Measurements from ENCODE around the gene OR56A3.

Gene OR56A3, protein sequence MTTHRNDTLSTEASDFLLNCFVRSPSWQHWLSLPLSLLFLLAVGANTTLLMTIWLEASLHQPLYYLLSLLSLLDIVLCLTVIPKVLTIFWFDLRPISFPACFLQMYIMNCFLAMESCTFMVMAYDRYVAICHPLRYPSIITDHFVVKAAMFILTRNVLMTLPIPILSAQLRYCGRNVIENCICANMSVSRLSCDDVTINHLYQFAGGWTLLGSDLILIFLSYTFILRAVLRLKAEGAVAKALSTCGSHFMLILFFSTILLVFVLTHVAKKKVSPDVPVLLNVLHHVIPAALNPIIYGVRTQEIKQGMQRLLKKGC

DNA sequence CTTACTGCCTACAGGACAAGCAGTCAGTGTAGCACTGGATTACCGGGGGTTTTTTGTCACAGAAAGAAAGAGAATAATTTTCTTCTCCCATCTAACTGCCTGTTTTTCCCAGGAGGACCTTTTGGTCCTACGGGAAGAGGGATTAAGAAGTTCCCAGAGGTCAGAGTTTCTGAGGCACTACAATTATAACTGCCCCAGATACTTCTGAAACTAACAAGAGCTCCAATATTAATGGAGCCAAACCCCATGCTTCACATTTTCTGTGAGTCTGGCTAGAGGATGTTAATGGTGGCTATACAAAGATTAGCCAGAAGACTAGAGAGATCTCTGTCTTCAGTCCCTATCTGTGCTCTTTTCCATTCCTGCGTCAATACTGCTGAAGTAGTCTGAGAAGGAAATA is at the start of gene OR56A3:
TSS of gene OR56A3 (plus strand) at position 301 of the 400 bp plus-strand sequence. CDS start 5,096 bp downstream, outside the sequence.
- no peak within 1 kb of the TSS for H3K9ac ChIP-seq (ENCODE audit: insufficient read length)
- DNase-seq (ENCODE audit: low read depth, low spot score): no peak
- H3K4me3 ChIP-seq: no peak within 1 kb of the TSS
- no peak within 1 kb of the TSS for H3K27ac ChIP-seq
- TF ChIP-seq POLR2AphosphoS5 (IDR thresholded peaks at IDR 0.05; ENCODE audit: borderline replicate concordance, low read depth, low read length): no peak
- no peaks in the 10 kb centered on the region for H3K36me3 ChIP-seq (ENCODE audit: insufficient read depth, low read length)
- no peaks in the 10 kb centered on the region for H3K9me3 ChIP-seq (ENCODE audit: low read depth, low read length)

DNA sequence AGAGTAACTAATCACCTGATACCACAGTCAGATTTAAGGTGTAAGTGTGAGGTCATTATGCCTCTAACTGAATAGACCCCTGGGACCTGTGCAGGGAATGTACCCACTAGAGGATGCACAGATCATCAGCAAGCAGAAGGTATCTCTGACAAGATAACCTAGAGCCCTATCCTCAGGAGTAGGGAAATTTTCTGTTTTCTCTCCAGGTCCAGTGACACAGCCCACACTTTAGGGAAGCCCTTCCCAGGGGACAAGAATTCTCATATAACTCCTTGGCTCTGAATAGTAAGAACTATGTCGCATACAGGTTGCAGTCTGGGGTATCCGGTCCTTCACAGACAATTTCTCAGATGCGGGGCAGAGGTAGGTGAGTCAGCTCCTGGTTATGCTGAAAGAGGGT is 49.1 kb upstream of the OR56A3 start, which contains the start of gene OR52E5:
TSS of gene OR52E5 (plus strand) at position 301 of the 400 bp plus-strand sequence. CDS start 7,569 bp downstream, outside the sequence.
- Histone ChIP-seq H3K9me3 (ENCODE audit: low read depth, low read length) (no peaks in the 10 kb centered on the region), H3K4me3 (no peak within 1 kb of the TSS), H3K27ac (no peak within 1 kb of the TSS), H3K9ac (ENCODE audit: insufficient read length) (no peak within 1 kb of the TSS), H3K36me3 (ENCODE audit: insufficient read depth, low read length) (no peaks in the 10 kb centered on the region)
- no peak for DNase-seq (ENCODE audit: low read depth, low spot score)
- TF ChIP-seq EZH2 (IDR thresholded peaks at IDR 0.05): no peak
- no peak for TF ChIP-seq FOXP2 (optimal IDR thresholded peaks at IDR 0.05; ENCODE audit: control extremely low read depth, extremely low read length, insufficient read depth)
- no peak for TF ChIP-seq POLR2AphosphoS5 (IDR thresholded peaks at IDR 0.05; ENCODE audit: borderline replicate concordance, low read depth, low read length)

DNA sequence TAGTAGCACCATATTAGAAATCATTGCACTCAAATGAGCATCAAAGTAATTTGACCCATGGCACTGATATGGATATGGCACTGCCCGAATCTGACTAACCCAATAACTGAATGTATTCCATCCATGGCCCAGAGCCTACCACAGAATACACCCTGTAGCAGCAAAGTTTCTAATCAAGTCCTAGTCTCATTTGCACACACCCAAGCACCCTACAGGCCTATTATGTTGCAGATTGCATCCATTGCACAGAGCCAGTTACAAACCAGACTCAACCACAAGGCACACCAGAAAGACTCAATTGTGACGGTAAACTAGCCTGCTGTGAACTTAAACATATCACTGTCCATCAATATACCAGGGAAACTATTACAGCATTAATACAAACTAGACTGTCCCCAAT is 42.5 kb upstream of the OR56A3 start:
- H3K27ac ChIP-seq: no peak overlapping the region
- no peak overlapping the region for H3K4me3 ChIP-seq
- TF ChIP-seq FOXP2 (optimal IDR thresholded peaks at IDR 0.05; ENCODE audit: control extremely low read depth, extremely low read length, insufficient read depth): no peak
- TF ChIP-seq POLR2AphosphoS5 (IDR thresholded peaks at IDR 0.05; ENCODE audit: borderline replicate concordance, low read depth, low read length): no peak
- no peak for TF ChIP-seq EZH2 (IDR thresholded peaks at IDR 0.05)
- H3K9ac ChIP-seq (ENCODE audit: insufficient read length): no peak overlapping the region
- no peaks in the 10 kb centered on the region for H3K9me3 ChIP-seq (ENCODE audit: low read depth, low read length)
- DNase-seq (ENCODE audit: low read depth, low spot score): no peak
- no peaks in the 10 kb centered on the region for H3K36me3 ChIP-seq (ENCODE audit: insufficient read depth, low read length)

DNA sequence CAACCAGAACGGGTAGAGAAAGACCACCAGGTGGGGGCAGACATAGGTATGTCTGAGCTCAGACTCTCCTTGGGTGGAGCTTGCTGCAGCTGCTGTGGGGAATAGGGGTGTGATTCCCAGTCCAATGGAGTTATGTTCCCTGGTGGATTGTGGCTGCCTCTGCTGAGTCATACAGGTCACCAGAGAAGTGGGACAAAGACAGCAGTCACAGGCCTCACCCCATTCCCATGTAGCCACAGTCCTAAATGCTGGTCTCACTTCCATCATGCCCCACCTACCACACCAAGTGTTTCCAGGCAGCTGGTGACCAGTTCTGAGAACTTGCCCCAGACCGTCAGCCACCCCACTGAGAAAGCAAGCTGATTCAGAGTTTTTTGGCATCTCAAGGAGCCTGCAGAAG is 31.5 kb upstream of the OR56A3 start:
- no peak for DNase-seq (ENCODE audit: low read depth, low spot score)
- no peak overlapping the region for H3K27ac ChIP-seq
- no peaks in the 10 kb centered on the region for H3K9me3 ChIP-seq (ENCODE audit: low read depth, low read length)
- H3K36me3 ChIP-seq (ENCODE audit: insufficient read depth, low read length): no peaks in the 10 kb centered on the region
- TF ChIP-seq POLR2AphosphoS5 (IDR thresholded peaks at IDR 0.05; ENCODE audit: borderline replicate concordance, low read depth, low read length): no peak
- TF ChIP-seq FOXP2 (optimal IDR thresholded peaks at IDR 0.05; ENCODE audit: control extremely low read depth, extremely low read length, insufficient read depth): no peak
- no peak for TF ChIP-seq EZH2 (IDR thresholded peaks at IDR 0.05)
- no peak overlapping the region for H3K9ac ChIP-seq (ENCODE audit: insufficient read length)
- H3K4me3 ChIP-seq: no peak overlapping the region

DNA sequence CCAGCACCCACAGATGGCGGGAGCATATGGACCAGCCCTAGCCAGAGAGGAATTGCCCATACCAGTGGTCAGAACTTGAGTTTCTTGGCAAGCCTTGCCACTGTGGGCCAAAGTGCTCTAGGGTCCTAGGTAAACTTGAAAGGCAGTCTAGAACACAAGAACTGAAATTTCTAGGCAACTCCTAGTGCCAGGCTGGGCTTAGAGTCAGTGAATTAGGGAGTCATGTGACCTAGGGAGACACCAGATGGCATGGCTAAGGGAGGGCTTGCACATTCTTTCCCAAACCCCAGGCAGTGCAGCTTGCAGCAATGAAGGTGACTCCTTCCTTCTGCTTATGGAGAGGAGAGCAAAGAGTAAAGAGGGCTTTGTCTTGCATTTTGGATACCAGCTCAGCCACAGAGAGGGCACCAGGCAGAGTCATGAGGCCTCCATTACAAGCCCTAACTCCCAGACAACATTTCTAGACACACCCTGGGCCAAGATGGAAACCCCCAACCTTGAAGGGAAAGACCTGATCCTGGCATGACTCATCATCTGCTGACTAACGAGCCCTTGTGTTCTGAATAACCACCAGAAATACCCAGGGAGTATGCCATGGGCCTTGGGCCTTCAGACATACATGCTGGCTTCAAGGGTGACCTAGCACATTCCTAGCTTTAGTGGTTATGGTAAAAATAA is 19.2 kb upstream of the OR56A3 start:
- H3K27ac ChIP-seq: no peak overlapping the region
- no peak overlapping the region for H3K9ac ChIP-seq (ENCODE audit: insufficient read length)
- no peaks in the 10 kb centered on the region for H3K36me3 ChIP-seq (ENCODE audit: insufficient read depth, low read length)
- no peaks in the 10 kb centered on the region for H3K9me3 ChIP-seq (ENCODE audit: low read depth, low read length)
- DNase-seq (ENCODE audit: low read depth, low spot score): no peak
- no peak overlapping the region for H3K4me3 ChIP-seq
- TF ChIP-seq EZH2 (IDR thresholded peaks at IDR 0.05) (no peak), FOXP2 (optimal IDR thresholded peaks at IDR 0.05; ENCODE audit: control extremely low read depth, extremely low read length, insufficient read depth) (no peak), POLR2AphosphoS5 (IDR thresholded peaks at IDR 0.05; ENCODE audit: borderline replicate concordance, low read depth, low read length) (no peak)

DNA sequence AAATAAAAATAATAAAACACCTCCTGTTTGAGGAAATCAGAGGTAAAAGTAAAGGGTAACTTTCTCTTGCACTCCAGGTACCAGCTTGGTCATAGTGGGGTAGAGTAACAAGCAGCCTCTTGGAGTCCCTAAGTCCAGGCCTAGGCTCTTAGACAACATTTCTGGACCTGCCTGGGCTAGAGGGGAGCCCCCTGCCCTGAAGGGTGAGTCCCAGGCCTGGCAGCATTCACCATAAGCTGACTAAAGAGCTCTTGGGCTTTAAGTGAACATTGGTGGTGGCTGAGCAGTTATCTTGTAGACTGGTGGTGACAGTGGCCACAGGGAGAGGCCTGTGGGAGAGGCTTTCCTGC is 18.6 kb upstream of the OR56A3 start:
- no peak for TF ChIP-seq FOXP2 (optimal IDR thresholded peaks at IDR 0.05; ENCODE audit: control extremely low read depth, extremely low read length, insufficient read depth)
- TF ChIP-seq EZH2 (IDR thresholded peaks at IDR 0.05): no peak
- Histone ChIP-seq H3K36me3 (ENCODE audit: insufficient read depth, low read length) (no peaks in the 10 kb centered on the region), H3K4me3 (no peak overlapping the region), H3K9me3 (ENCODE audit: low read depth, low read length) (no peaks in the 10 kb centered on the region), H3K27ac (no peak overlapping the region), H3K9ac (ENCODE audit: insufficient read length) (no peak overlapping the region)
- DNase-seq (ENCODE audit: low read depth, low spot score): no peak

DNA sequence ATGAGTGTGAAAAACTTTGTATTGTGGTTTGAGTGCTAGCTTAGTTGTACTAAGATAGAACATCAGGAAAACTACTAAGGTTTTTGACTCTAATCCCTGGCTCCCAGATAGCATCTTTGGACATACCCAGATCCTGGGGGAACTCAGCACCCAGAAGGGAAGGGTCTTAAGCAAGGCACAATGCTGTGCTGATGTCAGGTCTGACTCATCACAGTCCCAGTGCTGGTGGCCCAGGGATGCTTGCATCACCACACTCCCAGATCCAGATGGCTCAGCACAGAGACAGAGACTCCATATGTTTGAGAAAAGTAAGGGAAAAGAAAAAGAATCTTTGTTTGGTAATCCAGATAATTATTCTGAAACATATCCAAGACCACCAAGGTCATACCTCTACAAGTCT is 18.3 kb upstream of the OR56A3 start:
- no peak for DNase-seq (ENCODE audit: low read depth, low spot score)
- H3K36me3 ChIP-seq (ENCODE audit: insufficient read depth, low read length): no peaks in the 10 kb centered on the region
- no peaks in the 10 kb centered on the region for H3K9me3 ChIP-seq (ENCODE audit: low read depth, low read length)
- H3K9ac ChIP-seq (ENCODE audit: insufficient read length): no peak overlapping the region
- TF ChIP-seq EZH2 (IDR thresholded peaks at IDR 0.05) (no peak), POLR2AphosphoS5 (IDR thresholded peaks at IDR 0.05; ENCODE audit: borderline replicate concordance, low read depth, low read length) (no peak), FOXP2 (optimal IDR thresholded peaks at IDR 0.05; ENCODE audit: control extremely low read depth, extremely low read length, insufficient read depth) (no peak)
- no peak overlapping the region for H3K27ac ChIP-seq
- no peak overlapping the region for H3K4me3 ChIP-seq

DNA sequence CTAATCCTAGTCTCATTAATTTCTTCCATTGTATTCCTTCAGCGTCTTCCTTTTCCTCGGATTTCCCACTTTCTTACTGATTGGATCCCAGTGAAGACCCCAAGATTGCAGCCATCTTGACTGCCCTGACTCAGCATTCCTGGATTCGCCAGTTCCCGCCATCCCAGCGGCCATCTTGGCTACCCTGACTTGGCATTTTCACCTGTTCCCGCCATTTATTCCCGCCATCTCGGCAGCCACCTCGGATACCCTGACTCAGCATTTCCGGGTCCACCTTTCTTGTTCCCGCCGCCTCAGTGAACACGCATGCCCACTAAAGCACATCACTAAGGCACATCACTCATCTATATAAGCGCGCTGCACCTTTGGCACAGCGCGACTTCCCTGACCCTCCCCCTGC is 13.8 kb upstream of the OR56A3 start:
- H3K9me3 ChIP-seq (ENCODE audit: low read depth, low read length): no peaks in the 10 kb centered on the region
- no peak for DNase-seq (ENCODE audit: low read depth, low spot score)
- H3K9ac ChIP-seq (ENCODE audit: insufficient read length): no peak overlapping the region
- no peak overlapping the region for H3K27ac ChIP-seq
- H3K4me3 ChIP-seq: no peak overlapping the region
- H3K36me3 ChIP-seq (ENCODE audit: insufficient read depth, low read length): no peaks in the 10 kb centered on the region
- TF ChIP-seq EZH2 (IDR thresholded peaks at IDR 0.05) (no peak), POLR2AphosphoS5 (IDR thresholded peaks at IDR 0.05; ENCODE audit: borderline replicate concordance, low read depth, low read length) (no peak), FOXP2 (optimal IDR thresholded peaks at IDR 0.05; ENCODE audit: control extremely low read depth, extremely low read length, insufficient read depth) (no peak)

Measured in SK-N-MC (cell line).